ENCODE data around the gene PRDM11.
A peak's percentile ranks its signal among the peaks of the same experiment; 100 is the strongest.

Gene PRDM11

DNA sequence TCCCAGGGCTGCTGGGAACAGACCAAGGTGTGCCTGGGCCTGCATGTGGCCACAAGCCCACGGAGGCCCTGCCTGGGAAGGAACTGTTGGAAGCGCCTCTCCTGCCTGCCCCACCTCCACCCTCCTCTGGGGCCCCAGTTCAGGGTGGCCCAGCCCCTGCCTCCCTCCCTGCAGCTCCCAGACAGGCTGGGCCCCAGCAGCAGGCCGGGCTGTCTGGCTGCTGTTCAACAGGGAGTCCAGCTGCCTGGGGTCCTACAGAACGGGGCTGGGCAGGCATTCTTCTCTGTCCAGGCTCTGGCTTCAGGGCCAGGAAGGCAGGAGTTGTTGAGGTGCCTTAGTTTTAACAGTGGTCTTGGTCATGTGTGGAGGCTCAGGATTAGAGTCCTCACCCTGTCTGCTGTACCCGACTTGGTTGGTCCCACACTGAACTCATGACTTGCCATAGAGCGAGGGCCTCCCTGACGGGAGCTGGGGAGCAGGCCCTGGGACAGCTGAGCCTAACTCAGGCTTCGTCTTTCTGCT, 11.8 kb downstream of the PRDM11 start:
- DNase-seq: no peak

DNA sequence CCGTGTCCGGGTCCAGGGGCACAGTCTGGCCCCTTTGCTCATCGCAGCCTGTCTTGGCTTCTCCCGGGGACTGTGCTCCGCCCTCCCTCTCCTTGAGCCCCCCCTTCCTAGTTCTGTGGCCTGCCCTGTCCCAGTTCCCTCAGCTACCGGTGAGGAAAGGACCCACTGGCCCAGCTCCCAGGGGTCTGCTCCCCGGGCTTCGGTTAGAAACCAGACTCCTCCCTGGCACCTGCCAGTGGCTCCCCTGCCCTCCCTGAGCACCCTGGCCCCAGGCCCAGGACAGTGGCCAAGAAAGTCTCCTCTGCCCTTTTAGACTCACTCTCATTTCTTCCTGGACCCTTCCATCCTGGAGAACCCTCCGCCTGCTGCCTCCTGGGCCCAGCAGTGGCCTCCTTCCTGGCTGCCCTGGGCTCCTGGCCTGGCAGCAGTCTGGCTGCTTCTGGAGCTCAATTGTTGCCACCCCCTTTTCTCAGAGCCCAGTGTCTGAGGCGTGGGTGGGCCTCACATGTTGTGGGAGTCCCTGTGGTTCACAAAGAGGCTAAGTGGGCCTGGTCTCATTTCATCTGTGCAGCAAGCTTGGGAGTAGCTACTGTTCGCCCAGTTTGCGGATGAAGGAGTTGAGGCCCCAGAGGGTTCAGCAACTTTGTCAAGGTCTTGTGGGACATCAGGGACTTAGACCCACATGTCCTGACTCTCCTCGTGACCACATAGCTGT, 12.6 kb downstream of the PRDM11 start:
- no peak for DNase-seq

GRCh38 chr11:45159781-45160365, 13.4 kb downstream of the PRDM11 start:
- no peak for DNase-seq

- no peak for DNase-seq
Measured at GRCh38 chr11:45161252-45162063, 15.0 kb downstream of the PRDM11 start.

DNA sequence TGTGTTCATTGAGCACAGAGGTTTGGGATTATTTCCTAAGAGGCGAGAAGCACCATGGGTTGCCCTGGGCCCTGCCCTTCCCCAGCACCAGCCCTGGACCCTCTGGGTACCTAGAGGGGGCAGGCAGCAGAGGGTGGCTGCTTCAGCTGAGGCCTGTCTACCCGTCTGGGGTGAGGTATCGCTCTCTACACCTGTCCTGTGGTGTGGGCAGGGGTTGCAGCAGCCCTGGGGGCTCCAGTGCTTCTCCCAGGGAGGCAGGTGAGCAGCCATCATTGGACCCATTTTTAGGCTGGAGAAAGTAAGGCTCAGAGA, 15.6 kb downstream of the PRDM11 start:
- no peak for DNase-seq

GRCh38 chr11:45162916-45163879, 16.8 kb downstream of the PRDM11 start:
- no peak for DNase-seq

- no peak for DNase-seq
Measured at GRCh38 chr11:45163956-45164575, 17.6 kb downstream of the PRDM11 start.

- no peak for DNase-seq
Measured at GRCh38 chr11:45165386-45165785, 18.9 kb downstream of the PRDM11 start.

GRCh38 chr11:45165806-45166603, 19.6 kb downstream of the PRDM11 start:
- DNase-seq: no peak

DNA sequence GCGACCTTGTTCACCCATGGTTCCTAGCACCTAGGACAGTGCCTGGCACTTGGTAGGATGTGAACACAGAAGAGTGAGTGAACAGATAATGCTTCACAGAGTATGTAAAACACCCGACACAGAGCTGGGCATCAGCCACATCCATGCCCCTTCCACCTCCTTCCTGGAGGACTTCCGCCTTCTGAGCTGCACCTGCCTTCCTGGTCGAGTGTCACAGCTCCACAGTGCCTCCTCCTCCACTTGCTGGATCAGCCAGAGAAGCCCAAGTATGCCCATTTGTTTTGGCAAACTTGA, 20.1 kb downstream of the PRDM11 start:
- no peak for DNase-seq

DNA sequence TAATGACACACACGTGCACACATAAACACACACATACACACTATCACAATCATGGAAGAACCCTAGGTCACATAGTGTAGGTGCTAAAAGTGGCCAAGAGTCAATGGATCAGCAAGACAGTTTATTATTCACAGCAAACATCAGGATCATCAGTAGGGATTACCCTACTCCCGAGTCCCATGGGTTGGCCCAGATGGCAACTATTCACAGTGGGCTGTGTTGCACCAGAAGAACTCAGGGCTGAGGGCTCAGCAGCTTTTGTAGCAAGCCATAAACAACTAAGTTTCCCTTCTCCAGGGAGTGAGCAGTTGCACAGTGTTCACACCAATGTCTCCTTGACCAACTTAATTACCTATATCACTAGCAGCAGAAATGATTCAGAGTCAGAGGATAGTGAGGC, 20.8 kb downstream of the PRDM11 start:
- no peak for DNase-seq

DNA sequence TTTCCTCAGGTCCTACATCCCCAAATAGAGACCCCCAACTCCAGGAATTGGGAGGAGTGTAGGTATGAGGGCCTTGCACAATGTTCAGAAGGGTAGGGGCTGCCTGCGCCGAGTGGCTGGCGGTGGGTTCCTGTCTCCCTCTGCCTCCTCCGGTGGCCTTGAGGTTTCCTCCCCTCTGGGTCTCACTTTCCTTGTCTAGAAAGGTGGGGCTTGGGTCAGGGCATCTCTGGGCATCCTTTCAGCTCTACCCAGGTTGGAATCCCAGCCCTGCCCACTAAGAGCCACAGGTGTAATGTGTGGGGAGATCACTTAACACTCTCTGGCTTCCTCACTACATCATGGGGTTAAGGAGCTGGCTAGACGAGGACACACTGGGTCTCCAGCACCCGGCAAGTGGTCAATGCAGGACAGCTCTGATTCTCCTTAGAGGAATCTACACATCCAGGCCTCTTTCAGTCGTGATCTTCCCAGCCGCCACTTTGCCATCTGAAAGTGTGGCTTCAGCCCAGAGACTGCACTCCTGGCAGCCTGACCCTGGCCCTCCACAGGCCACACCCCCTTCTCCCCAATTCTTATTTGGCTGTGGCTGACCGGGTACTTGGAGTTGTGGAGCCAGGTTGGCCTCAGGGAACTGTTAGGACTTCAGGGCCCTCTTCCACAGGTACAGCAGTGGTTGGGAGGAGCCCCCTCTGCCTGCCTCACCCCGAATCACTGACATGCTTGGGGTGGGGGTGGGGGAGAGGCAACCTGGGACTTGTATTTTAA, 22.1 kb downstream of the PRDM11 start:
- no peak for DNase-seq

DNA sequence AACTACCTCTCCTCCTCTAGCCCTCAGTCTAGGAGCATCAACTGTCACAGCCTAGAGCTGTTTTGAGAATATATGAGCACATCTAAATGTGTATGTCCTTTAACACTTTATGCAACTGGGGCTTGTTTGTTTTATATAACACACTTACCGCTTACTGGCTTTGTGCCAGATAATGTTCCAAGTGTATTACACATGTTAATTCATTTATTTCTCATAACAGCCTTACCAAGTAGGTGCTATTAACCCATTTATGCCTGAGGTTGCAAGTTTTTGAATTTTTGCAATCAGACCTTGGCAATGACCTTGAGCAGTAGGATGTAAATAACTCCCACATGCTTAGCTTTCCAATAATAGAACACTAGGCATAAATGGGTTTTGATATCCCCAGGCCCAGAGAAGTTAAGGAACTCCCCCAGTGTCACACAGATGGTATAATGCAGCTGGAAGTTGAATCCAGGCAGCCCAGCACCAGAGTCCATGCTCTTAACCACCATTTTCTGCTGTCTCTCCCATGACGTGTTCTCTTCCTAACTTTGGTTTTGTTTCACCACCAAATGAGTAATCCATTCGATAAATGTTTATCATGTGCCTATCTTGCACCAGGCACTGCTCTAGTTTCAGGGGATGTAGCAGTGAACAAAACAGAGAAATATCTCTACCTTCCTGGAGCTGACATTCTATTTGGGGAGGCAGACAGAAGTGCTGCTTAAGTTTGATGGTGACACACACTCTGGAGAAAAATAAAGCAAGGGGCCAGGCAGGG, 23.1 kb downstream of the PRDM11 start:
- no peak for DNase-seq

DNA sequence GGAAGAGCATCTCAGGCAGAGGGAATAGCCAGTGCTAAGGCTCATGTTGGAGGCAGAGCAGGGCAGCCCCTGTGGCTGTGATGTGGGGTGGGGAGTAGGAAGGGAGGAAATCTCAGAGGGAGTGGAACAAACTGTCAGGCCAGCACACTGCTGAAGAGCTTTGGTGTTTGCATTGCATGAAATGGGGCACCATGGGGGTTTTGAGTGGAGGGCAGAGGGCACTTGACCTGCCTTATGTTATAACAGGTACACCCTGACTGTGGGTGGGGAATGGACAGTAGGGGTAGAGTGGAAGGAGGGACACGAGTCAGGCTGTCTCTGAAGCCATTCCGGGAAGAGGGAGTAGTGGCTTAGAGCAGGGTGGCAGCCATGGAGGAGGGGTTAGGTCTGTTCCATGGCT, 24.0 kb downstream of the PRDM11 start:
- no peak for DNase-seq

- no peak for DNase-seq
Measured at GRCh38 chr11:45171550-45171949, 25.1 kb downstream of the PRDM11 start.

- DNase-seq: no peak
Measured at GRCh38 chr11:45173064-45173463, 26.6 kb downstream of the PRDM11 start.

DNA sequence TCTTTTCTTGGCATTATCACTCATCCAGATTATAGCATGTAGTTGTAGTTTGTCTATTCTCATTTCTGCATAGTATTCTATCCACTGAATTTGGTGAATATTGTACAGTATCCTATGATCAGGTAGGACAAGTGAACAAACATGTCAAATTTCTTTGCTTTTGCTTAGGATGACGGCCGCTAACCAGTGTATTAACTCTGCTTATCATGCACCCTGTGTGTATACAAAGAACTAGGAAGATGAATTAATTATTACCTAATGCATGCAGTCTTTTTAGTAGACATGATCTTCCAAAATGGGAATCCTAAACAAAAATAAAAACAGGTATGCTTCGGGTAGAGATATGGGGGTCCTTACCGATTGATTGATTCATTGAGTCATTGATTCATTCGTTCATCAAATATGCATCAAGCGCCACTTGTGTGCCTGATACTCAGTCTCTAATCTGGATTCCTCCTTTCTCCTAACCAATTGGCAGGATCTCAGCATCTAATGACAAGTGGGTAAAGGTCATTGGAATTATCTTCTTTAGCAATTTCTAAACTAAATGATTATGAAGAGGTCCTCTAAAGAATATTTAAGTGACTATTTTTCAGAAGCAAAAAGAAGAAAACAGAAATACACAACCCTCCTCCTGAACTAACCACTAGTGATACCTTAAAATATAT, 27.9 kb downstream of the PRDM11 start:
- DNase-seq: no peak

- no peak for DNase-seq
Measured at GRCh38 chr11:45174963-45175362, 28.5 kb downstream of the PRDM11 start.

DNA sequence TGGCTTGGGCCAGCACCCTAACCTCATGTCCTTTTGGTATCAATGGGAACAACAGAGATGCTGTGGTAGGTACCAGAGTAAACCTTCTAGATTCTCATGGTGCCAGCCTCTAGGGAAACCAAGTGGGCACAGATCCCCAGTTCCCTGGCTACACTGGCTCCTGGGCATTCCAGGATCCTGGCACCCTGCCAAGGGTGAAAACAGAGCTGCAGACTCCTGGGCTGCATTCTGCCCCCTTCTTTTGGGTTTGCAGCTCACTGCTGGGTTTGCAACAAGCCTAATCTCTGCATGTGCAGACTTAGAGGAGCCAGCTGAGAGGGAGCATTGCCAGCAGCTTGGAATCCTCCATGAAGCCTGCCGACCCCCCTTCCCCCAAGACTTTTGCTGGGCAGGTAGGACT, 30.6 kb downstream of the PRDM11 start:
- peak; percentile 40 for DNase-seq

- DNase-seq: no peak
Measured at GRCh38 chr11:45178223-45178622, 31.8 kb downstream of the PRDM11 start.
